ENCODE measurements around the gene PCDHA6. TPM values are rescaled to one million over a fixed set of nuclear protein-coding genes. Genes with fewer than 3 reads are reported as not detected.

Gene PCDHA6
- total RNA-seq, 4 donors from 2014 or later, result 0.64 to 3.0 (median 1.2) TPM; not detected in 1

DNA sequence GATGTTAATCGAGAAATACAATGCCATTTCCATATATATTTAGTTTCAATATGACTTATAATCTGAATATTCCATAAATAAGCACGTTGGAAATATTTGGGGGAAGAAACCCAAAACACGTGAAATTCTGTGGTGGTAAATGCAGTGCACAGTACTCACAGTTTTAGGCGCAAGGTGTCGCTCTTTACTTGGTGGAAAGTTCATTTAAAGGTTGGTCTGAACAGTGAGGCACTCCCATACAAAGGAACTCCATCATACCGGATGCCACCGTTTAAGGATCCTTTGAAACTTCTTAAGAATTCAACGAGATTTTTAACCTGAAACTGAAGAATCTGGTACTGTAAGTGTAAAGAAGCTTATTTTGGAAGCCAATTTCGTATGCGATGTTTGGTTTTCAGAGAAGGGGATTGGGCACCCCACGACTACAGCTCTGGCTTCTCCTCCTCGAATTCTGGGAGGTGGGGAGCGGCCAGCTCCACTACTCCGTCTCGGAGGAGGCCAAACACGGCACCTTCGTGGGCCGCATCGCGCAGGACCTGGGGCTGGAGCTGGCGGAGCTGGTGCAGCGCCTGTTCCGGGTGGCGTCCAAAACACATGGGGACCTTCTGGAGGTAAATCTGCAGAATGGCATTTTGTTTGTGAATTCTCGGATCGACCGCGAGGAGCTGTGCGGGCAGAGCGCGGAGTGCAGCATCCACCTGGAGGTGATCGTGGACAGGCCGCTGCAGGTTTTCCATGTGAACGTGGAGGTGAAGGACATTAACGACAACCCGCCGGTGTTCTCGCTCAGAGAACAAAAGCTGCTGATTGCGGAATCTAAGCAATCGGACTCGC is 41.2 kb downstream of the PCDHA6 start, which contains the start of gene PCDHA11:
Gene PCDHA11 (plus strand): TSS at position 237 of the 834 bp plus-strand sequence. CDS start 147 bp downstream, at position 384.
- TF ChIP-seq EP300 (IDR thresholded peaks at IDR 0.05; ENCODE audit: low read depth) (no peak), POLR2AphosphoS5 (IDR thresholded peaks at IDR 0.05) (no peak), POLR2A (IDR thresholded peaks at IDR 0.05) (no peak)
- Histone ChIP-seq H3K9me3 (peaks cover 17 to 18% of the 10 kb centered on the region in 2 donors), H3K27ac (no peak within 1 kb of the TSS), H3K4me1 (no peaks in the 10 kb centered on the region), H3K27me3 (no peaks in the 10 kb centered on the region), H3K36me3 (no peaks in the 10 kb centered on the region), H3K4me3 (no peak within 1 kb of the TSS)
- in situ Hi-C loops (cut with MboI; ENCODE audit: low pct_ligation_motif_present in 1 of 4, low pct_unique_long_range_greater_than_20kb in 1 of 4, low sequenced_read_pairs in 3 of 4) (no loop called here), intact Hi-C loops (cut with DNase I; ENCODE audit: low total_unique reads) (no loop called here)
- no peak for DNase-seq
- 23 to 50% methylated on average over 11 to 41 of the region's 41 CpGs for WGBS, 2 donors (ENCODE audit: low coverage in 1 of 2)

DNA sequence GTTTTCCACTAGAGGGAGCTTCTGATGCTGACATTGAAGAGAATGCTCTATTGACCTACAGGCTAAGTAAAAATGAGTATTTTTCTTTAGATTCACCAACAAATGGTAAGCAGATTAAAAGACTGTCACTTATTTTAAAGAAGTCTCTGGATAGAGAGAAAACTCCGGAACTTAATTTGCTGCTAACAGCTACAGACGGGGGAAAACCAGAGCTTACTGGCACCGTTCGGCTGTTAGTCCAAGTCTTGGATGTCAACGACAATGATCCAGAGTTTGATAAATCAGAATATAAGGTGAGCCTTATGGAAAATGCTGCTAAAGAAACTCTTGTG is 41.8 kb downstream of the PCDHA6 start:
- no peak overlapping the region for H3K4me3 ChIP-seq
- DNase-seq, result no peak
- H3K9me3 ChIP-seq, result peaks cover 17% of the 10 kb centered on the region in 2 donors
- no peaks in the 10 kb centered on the region for H3K4me1 ChIP-seq
- H3K27me3 ChIP-seq, result no peaks in the 10 kb centered on the region
- in situ Hi-C loops (cut with MboI; ENCODE audit: low pct_ligation_motif_present in 1 of 4, low pct_unique_long_range_greater_than_20kb in 1 of 4, low sequenced_read_pairs in 3 of 4), result no loop called here
- intact Hi-C loops (cut with DNase I; ENCODE audit: low total_unique reads), result no loop called here
- no peaks in the 10 kb centered on the region for H3K36me3 ChIP-seq
- TF ChIP-seq POLR2A (IDR thresholded peaks at IDR 0.05) (no peak), EP300 (IDR thresholded peaks at IDR 0.05; ENCODE audit: low read depth) (no peak), POLR2AphosphoS5 (IDR thresholded peaks at IDR 0.05) (no peak)
- TF ChIP-seq, protein P1, sequence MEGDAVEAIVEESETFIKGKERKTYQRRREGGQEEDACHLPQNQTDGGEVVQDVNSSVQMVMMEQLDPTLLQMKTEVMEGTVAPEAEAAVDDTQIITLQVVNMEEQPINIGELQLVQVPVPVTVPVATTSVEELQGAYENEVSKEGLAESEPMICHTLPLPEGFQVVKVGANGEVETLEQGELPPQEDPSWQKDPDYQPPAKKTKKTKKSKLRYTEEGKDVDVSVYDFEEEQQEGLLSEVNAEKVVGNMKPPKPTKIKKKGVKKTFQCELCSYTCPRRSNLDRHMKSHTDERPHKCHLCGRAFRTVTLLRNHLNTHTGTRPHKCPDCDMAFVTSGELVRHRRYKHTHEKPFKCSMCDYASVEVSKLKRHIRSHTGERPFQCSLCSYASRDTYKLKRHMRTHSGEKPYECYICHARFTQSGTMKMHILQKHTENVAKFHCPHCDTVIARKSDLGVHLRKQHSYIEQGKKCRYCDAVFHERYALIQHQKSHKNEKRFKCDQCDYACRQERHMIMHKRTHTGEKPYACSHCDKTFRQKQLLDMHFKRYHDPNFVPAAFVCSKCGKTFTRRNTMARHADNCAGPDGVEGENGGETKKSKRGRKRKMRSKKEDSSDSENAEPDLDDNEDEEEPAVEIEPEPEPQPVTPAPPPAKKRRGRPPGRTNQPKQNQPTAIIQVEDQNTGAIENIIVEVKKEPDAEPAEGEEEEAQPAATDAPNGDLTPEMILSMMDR (IDR thresholded peaks at IDR 0.05), result no peak
- no peak overlapping the region for H3K27ac ChIP-seq
- 73 to 76% methylated on average over 5 of the region's 5 CpGs for WGBS, 2 donors (ENCODE audit: low coverage in 1 of 2)

DNA sequence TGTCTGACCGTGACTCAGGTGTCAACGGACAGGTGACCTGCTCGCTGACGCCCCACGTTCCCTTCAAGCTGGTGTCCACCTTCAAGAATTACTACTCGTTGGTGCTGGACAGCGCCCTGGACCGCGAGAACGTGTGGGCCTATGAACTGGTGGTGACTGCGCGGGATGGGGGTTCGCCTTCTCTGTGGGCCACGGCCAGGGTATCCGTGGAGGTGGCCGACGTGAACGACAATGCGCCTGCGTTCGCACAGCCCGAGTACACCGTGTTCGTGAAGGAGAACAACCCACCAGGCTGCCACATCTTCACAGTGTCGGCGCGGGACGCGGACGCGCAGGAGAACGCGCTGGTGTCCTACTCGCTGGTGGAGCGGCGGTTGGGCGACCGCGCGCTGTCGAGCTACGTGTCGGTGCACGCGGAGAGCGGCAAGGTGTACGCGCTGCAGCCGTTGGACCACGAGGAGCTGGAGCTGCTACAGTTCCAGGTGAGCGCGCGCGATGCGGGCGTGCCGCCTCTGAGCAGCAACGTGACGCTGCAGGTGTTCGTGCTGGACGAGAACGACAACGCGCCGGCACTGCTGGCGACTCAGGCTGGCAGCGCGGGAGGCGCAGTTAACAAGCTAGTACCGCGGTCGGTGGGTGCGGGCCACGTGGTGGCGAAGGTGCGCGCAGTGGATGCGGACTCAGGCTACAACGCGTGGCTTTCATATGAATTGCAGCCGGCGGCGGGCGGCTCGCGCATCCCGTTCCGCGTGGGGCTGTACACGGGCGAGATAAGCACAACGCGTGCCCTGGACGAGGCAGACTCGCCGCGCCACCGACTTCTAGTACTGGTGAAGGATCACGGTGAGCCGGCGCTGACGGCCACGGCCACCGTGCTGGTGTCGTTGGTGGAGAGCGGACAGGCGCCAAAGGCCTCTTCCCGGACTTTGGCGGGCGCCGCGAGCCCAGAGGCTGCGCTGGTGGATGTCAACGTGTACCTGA is 42.8 kb downstream of the PCDHA6 start:
- 86% methylated on average over 88 of the region's 114 CpGs; no CpG with 5 or more reads in 1 of the 2 donors for WGBS, 2 donors (ENCODE audit: low coverage in 1 of 2)
- no peaks in the 10 kb centered on the region for H3K27me3 ChIP-seq

More for the DNA sequence above, 42.8 kb downstream of the PCDHA6 start:
- no peak for TF ChIP-seq EP300 (IDR thresholded peaks at IDR 0.05; ENCODE audit: low read depth)
- no peak for TF ChIP-seq POLR2A (IDR thresholded peaks at IDR 0.05)
- no peak for TF ChIP-seq POLR2AphosphoS5 (IDR thresholded peaks at IDR 0.05)
- TF ChIP-seq, protein P1 (IDR thresholded peaks at IDR 0.05), result no peak
- H3K36me3 ChIP-seq, result no peaks in the 10 kb centered on the region
- in situ Hi-C loops (cut with MboI; ENCODE audit: low pct_ligation_motif_present in 1 of 4, low pct_unique_long_range_greater_than_20kb in 1 of 4, low sequenced_read_pairs in 3 of 4) (no loop called here), intact Hi-C loops (cut with DNase I; ENCODE audit: low total_unique reads) (no loop called here)
- H3K4me3 ChIP-seq, result no peak overlapping the region
- peaks cover 17 to 20% of the 10 kb centered on the region in 2 donors for H3K9me3 ChIP-seq
- no peak overlapping the region for H3K27ac ChIP-seq
- H3K4me1 ChIP-seq, result no peaks in the 10 kb centered on the region
- no peak for DNase-seq
